Fibroblast of lung (primary cell): ENCODE data around the gene VAPB. TPM values are rescaled to one million over a fixed set of nuclear protein-coding genes. Genes with fewer than 3 reads are reported as not detected.

ENCODE experiments used
- DNase-seq, 2 donors: peaks; one replicate each; pipeline versions ENCODE4 v3.0.0 to v3.0.0-alpha.2; 2010; ENCODE audit warnings: low read depth in 2 of 2
- H2AFZ ChIP-seq: 2 replicates; pipeline ENCODE4 v1.5.1; 2012; ENCODE audit warnings: low read length, control low read depth, inconsistent platforms
- H3K27ac ChIP-seq: 2 replicates; pipeline ENCODE4 v1.5.1; 2011; ENCODE audit warnings: low read length, control low read depth; ENCODE audit not compliant: insufficient read depth
- H3K27me3 ChIP-seq: 2 replicates; pipeline ENCODE4 v1.5.1; 2011; ENCODE audit warnings: mild to moderate bottlenecking, low read length; ENCODE audit not compliant: control insufficient read depth, insufficient read depth
- H3K36me3 ChIP-seq: 2 replicates; pipeline ENCODE4 v1.5.1; 2011; ENCODE audit warnings: low read length; ENCODE audit not compliant: control insufficient read depth, insufficient read depth
- H3K4me1 ChIP-seq: 2 replicates; pipeline ENCODE4 v1.5.1; 2011; ENCODE audit warnings: low read length; ENCODE audit not compliant: control insufficient read depth, insufficient read depth; ENCODE audit errors: extremely low read depth
- H3K4me2 ChIP-seq: 2 replicates; pipeline ENCODE4 v1.5.1; 2011; ENCODE audit warnings: low read length, control low read depth; ENCODE audit not compliant: insufficient read depth; ENCODE audit errors: extremely low read depth
- H3K4me3 ChIP-seq, 4 experiments: fragments of 200-600 bp in 1 of 4; sonication (generic) in 1 of 4; replicated peaks in 1 of 4; 2 replicates each; pipeline ENCODE4 v1.5.1; 2011 to 2016; ENCODE audit warnings: low read length in 4 of 4, low read depth in 3 of 4, mild to moderate bottlenecking in 3 of 4, control low read depth in 2 of 4, inconsistent platforms in 1 of 4, mixed read lengths in 1 of 4; ENCODE audit not compliant: insufficient read depth in 1 of 4; ENCODE audit errors: control extremely low read depth in 1 of 4
- H3K79me2 ChIP-seq: 2 replicates; pipeline ENCODE4 v1.5.1; 2012; ENCODE audit warnings: mild to moderate bottlenecking, low read length, inconsistent platforms; ENCODE audit not compliant: control insufficient read depth, insufficient read depth
- H3K9ac ChIP-seq: 2 replicates; pipeline ENCODE4 v1.5.1; 2011; ENCODE audit warnings: mild to moderate bottlenecking, low read length, control low read depth; ENCODE audit not compliant: insufficient read depth
- H3K9me3 ChIP-seq: 2 replicates; pipeline ENCODE4 v1.5.1; 2012; ENCODE audit warnings: low read depth, low read length; ENCODE audit not compliant: control insufficient read depth, insufficient read depth
- H4K20me1 ChIP-seq: 2 replicates; pipeline ENCODE4 v1.5.1; 2011; ENCODE audit warnings: low read length; ENCODE audit not compliant: control insufficient read depth, insufficient read depth; ENCODE audit errors: extremely low read depth
- CTCF ChIP-seq, 2 donors: IDR thresholded peaks in 1 of 2; conservative IDR thresholded peaks in 1 of 2; 1 replicate in 1 of 2; 2 replicates in 1 of 2; pipeline ENCODE4 v1.5.1; 2011 to 2012; ENCODE audit warnings: low read length in 2 of 2, control low read depth in 1 of 2, inconsistent platforms in 1 of 2, low read depth in 1 of 2, mild to moderate bottlenecking in 1 of 2
- EZH2 ChIP-seq: IDR thresholded peaks from 2 replicates; pipeline ENCODE4 v1.5.1; 2012; ENCODE audit warnings: low read length, control low read depth, mild to moderate bottlenecking; ENCODE audit errors: missing control alignments
- polyA plus RNA-seq, 2 donors: library from polyadenylated mRNA; depleted of rRNA in 1 of 2; stranded (reverse) in 1 of 2; unstranded in 1 of 2; fragments of >200 nt; gene quantifications; 2 replicates each; pipeline ENCODE4 v1.2.1, GENCODE V29; 2011 to 2012; ENCODE audit warnings: missing spikeins in 1 of 2
- total RNA-seq: library from RNA; depleted of rRNA; stranded (reverse); fragments of >200 nt; gene quantifications from 2 replicates; pipeline ENCODE4 v1.2.1, GENCODE V29; 2014

Gene VAPB
- total and polyA plus RNA-seq, 2 donors (not counting 1 experiment from before 2014, with no cell fraction given), result 13.0 to 43.7 TPM

DNA sequence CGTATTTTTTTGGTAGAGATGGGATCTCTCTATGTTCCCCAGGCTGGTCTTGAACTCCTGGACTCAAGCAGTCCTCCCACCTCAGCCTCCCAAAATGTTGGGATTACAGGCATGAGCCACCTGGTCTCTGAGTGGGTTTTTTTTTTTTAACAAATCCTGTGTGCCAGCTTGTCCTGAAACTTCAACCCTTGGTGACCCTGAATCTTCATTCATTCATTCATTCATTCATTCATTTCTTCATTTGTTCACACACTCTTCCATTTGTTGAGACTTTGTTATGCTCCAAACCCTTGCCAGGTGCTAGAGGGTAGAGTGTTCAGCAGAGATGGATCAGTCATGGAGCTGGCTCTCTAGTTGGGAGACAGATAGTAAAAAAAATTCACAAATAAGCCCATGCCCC is 12.0 kb upstream of the VAPB start:
- no peak overlapping the region for H3K4me3 ChIP-seq
- H3K4me1 ChIP-seq, result no peaks in the 10 kb centered on the region
- no peaks in the 10 kb centered on the region for H3K36me3 ChIP-seq
- H3K27me3 ChIP-seq, result no peaks in the 10 kb centered on the region
- no peak overlapping the region for H3K9ac ChIP-seq
- no peaks in the 10 kb centered on the region for H3K79me2 ChIP-seq
- no peaks in the 10 kb centered on the region for H4K20me1 ChIP-seq
- TF ChIP-seq CTCF (conservative IDR thresholded peaks at IDR 0.05 in 1 of 2, IDR thresholded peaks at IDR 0.05 in 1 of 2; ENCODE audit: low read depth in 1 of 2, low read length in 2 of 2), result no peak
- TF ChIP-seq EZH2, result no peak
- no peak overlapping the region for H3K4me2 ChIP-seq
- H3K27ac ChIP-seq, result no peak overlapping the region
- H3K9me3 ChIP-seq, result no peaks in the 10 kb centered on the region
- no peak for DNase-seq
- H2AFZ ChIP-seq, result no peak overlapping the region

DNA sequence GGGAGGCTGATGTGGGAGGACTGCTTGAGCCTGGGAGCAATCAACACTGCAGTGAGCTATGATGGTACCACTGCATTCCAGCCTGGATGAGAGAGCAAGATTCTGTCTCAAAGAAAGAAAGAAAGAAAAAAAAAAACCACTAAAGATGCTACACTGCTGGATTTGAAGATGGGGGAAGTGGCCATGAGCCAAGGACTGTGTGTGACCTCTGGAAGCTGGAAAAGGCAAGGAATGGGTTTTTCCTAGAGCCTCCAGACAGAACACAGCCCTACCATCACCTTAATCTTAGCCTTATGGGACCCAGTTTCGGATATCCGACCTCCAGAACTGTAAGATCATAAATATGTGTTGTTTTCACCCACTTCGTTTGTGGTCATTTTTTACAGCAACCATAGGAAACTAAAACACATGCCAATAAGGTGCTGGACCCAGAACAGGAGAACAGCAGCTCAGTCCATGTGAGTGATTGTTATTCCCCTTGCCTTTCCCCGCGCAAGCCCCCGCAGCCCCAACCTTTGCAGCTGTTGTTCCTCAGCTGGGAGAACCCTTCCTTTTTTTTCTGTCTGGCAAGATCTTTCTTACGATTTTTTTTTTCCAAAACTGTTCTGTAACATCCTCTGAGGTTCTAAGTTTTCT is 11.1 kb upstream of the VAPB start:
- H3K4me2 ChIP-seq, result no peak overlapping the region
- H3K36me3 ChIP-seq, result no peaks in the 10 kb centered on the region
- no peak overlapping the region for H3K27ac ChIP-seq
- no peak for DNase-seq
- H3K9ac ChIP-seq, result no peak overlapping the region
- no peak overlapping the region for H3K4me3 ChIP-seq
- no peaks in the 10 kb centered on the region for H4K20me1 ChIP-seq
- H3K4me1 ChIP-seq, result no peaks in the 10 kb centered on the region
- peaks cover 2% of the 10 kb centered on the region for H3K27me3 ChIP-seq
- H3K9me3 ChIP-seq, result no peaks in the 10 kb centered on the region
- TF ChIP-seq EZH2 (no peak), CTCF (conservative IDR thresholded peaks at IDR 0.05 in 1 of 2, IDR thresholded peaks at IDR 0.05 in 1 of 2; ENCODE audit: low read depth in 1 of 2, low read length in 2 of 2) (no peak)
- no peaks in the 10 kb centered on the region for H3K79me2 ChIP-seq
- H2AFZ ChIP-seq, result no peak overlapping the region

- H2AFZ ChIP-seq, result no peak overlapping the region
- peaks cover 3% of the 10 kb centered on the region for H3K27me3 ChIP-seq
- no peaks in the 10 kb centered on the region for H3K79me2 ChIP-seq
- no peak overlapping the region for H3K9ac ChIP-seq
- H3K9me3 ChIP-seq, result no peaks in the 10 kb centered on the region
- no peak overlapping the region for H3K27ac ChIP-seq
- TF ChIP-seq EZH2, result no peak
- TF ChIP-seq CTCF (conservative IDR thresholded peaks at IDR 0.05 in 1 of 2, IDR thresholded peaks at IDR 0.05 in 1 of 2; ENCODE audit: low read depth in 1 of 2, low read length in 2 of 2), result peak in 1 of 2 donors; percentile 33
- H3K4me3 ChIP-seq, result no peak overlapping the region
- DNase-seq, result no peak
- no peaks in the 10 kb centered on the region for H3K36me3 ChIP-seq
- no peaks in the 10 kb centered on the region for H3K4me1 ChIP-seq
- H4K20me1 ChIP-seq, result no peaks in the 10 kb centered on the region
- no peak overlapping the region for H3K4me2 ChIP-seq
Observed at GRCh38 chr20:58378704-58379103, 10.3 kb upstream of the VAPB start.
